ENCODE data around the gene DOCK3.
"Not testable (repeated sequence)": the region's sequence is repeated elsewhere in the genome, so short reads cannot be mapped to it uniquely, and the experiment has no call there.

Gene DOCK3

GRCh38 chr3:51176923-51177322, 502.2 kb downstream of the DOCK3 start:
- H3K4me2 ChIP-seq (ENCODE audit: low read length): no peak overlapping the region
- no peaks in the 10 kb centered on the region for H3K36me3 ChIP-seq (ENCODE audit: control insufficient read depth, low read length)
- TF ChIP-seq EZH2phosphoT487 (IDR thresholded peaks at IDR 0.05; ENCODE audit: borderline replicate concordance, low read length) (no peak), CTCF (IDR thresholded peaks at IDR 0.05; ENCODE audit: low read depth, low read length, poor library complexity, severe bottlenecking) (no peak)
- no peaks in the 10 kb centered on the region for H3K4me1 ChIP-seq (ENCODE audit: control insufficient read depth, low read length)
- H3K27me3 ChIP-seq (ENCODE audit: control insufficient read depth, low read length): no peaks in the 10 kb centered on the region
- H3K4me3 ChIP-seq (ENCODE audit: low read length): no peak overlapping the region
- H3K9me3 ChIP-seq (ENCODE audit: control insufficient read depth, insufficient read depth, low read length): peaks cover 5% of the 10 kb centered on the region; the same call in 1 of the 2 replicates
- no peaks in the 10 kb centered on the region for H3K9me2 ChIP-seq (replicated peaks; ENCODE audit: control insufficient read depth, low read length)
- no peaks in the 10 kb centered on the region for H3F3A ChIP-seq (ENCODE audit: control insufficient read depth, insufficient read depth)
- no peak overlapping the region for H3K27ac ChIP-seq (ENCODE audit: low read depth, low read length)
- no peaks in the 10 kb centered on the region for H3K79me2 ChIP-seq (ENCODE audit: control insufficient read depth, low read length)
- no peaks in the 10 kb centered on the region for H4K20me1 ChIP-seq (ENCODE audit: control insufficient read depth, insufficient read depth, low read depth, low read length)

- H3K9me3 ChIP-seq (ENCODE audit: control insufficient read depth, insufficient read depth, low read length); H3K79me2 ChIP-seq (ENCODE audit: control insufficient read depth, low read length); H4K20me1 ChIP-seq (ENCODE audit: control insufficient read depth, insufficient read depth, low read depth, low read length); H3K27me3 ChIP-seq (ENCODE audit: control insufficient read depth, low read length); H3K27ac ChIP-seq (ENCODE audit: low read depth, low read length); H3F3A ChIP-seq (ENCODE audit: control insufficient read depth, insufficient read depth); H3K4me2 ChIP-seq (ENCODE audit: low read length); H3K4me1 ChIP-seq (ENCODE audit: control insufficient read depth, low read length); H3K4me3 ChIP-seq (ENCODE audit: low read length); H3K36me3 ChIP-seq (ENCODE audit: control insufficient read depth, low read length); H3K9me2 ChIP-seq (replicated peaks; ENCODE audit: control insufficient read depth, low read length): not testable (repeated sequence)
These were observed 511.7 kb downstream of the DOCK3 start for GRCh38 chr3:51186446-51186845.

GRCh38 chr3:51190199-51190598, 515.5 kb downstream of the DOCK3 start:
- Histone ChIP-seq H3K27ac (ENCODE audit: low read depth, low read length) (no peak overlapping the region), H3K4me2 (ENCODE audit: low read length) (no peak overlapping the region), H4K20me1 (ENCODE audit: control insufficient read depth, insufficient read depth, low read depth, low read length) (no peaks in the 10 kb centered on the region), H3K4me3 (ENCODE audit: low read length) (no peak overlapping the region), H3K27me3 (ENCODE audit: control insufficient read depth, low read length) (peaks cover 2% of the 10 kb centered on the region; the same call in 1 of the 2 replicates), H3F3A (ENCODE audit: control insufficient read depth, insufficient read depth) (no peaks in the 10 kb centered on the region), H3K9me3 (ENCODE audit: control insufficient read depth, insufficient read depth, low read length) (no peaks in the 10 kb centered on the region), H3K4me1 (ENCODE audit: control insufficient read depth, low read length) (no peaks in the 10 kb centered on the region), H3K79me2 (ENCODE audit: control insufficient read depth, low read length) (no peaks in the 10 kb centered on the region), H3K9me2 (replicated peaks; ENCODE audit: control insufficient read depth, low read length) (no peaks in the 10 kb centered on the region), H3K36me3 (ENCODE audit: control insufficient read depth, low read length) (no peaks in the 10 kb centered on the region)
- TF ChIP-seq CTCF (IDR thresholded peaks at IDR 0.05; ENCODE audit: low read depth, low read length, poor library complexity, severe bottlenecking) (no peak), EZH2phosphoT487 (IDR thresholded peaks at IDR 0.05; ENCODE audit: borderline replicate concordance, low read length) (no peak)

- no peaks in the 10 kb centered on the region for H3F3A ChIP-seq (ENCODE audit: control insufficient read depth, insufficient read depth)
- no peak overlapping the region for H3K4me2 ChIP-seq (ENCODE audit: low read length)
- peaks cover 2% of the 10 kb centered on the region; the same call in 1 of the 2 replicates for H3K27me3 ChIP-seq (ENCODE audit: control insufficient read depth, low read length)
- no peaks in the 10 kb centered on the region for H4K20me1 ChIP-seq (ENCODE audit: control insufficient read depth, insufficient read depth, low read depth, low read length)
- TF ChIP-seq CTCF (IDR thresholded peaks at IDR 0.05; ENCODE audit: low read depth, low read length, poor library complexity, severe bottlenecking): no peak
- no peak for TF ChIP-seq EZH2phosphoT487 (IDR thresholded peaks at IDR 0.05; ENCODE audit: borderline replicate concordance, low read length)
- no peaks in the 10 kb centered on the region for H3K9me3 ChIP-seq (ENCODE audit: control insufficient read depth, insufficient read depth, low read length)
- H3K9me2 ChIP-seq (replicated peaks; ENCODE audit: control insufficient read depth, low read length): no peaks in the 10 kb centered on the region
- no peaks in the 10 kb centered on the region for H3K79me2 ChIP-seq (ENCODE audit: control insufficient read depth, low read length)
- no peak overlapping the region for H3K4me3 ChIP-seq (ENCODE audit: low read length)
- no peaks in the 10 kb centered on the region for H3K36me3 ChIP-seq (ENCODE audit: control insufficient read depth, low read length)
- H3K4me1 ChIP-seq (ENCODE audit: control insufficient read depth, low read length): no peaks in the 10 kb centered on the region
- no peak overlapping the region for H3K27ac ChIP-seq (ENCODE audit: low read depth, low read length)
These were observed 516.1 kb downstream of the DOCK3 start for GRCh38 chr3:51190827-51191226.

All from DOHH2 (cell line).